GM21390 (cell line): ENCODE results near the gene CHN1.

ENCODE experiments used
- ATAC-seq: cut with Tn5 transposase; IDR thresholded peaks from one replicate; pipeline ENCODE4 v1.9.1; 2021; ENCODE audit not compliant: unreplicated experiment

The CHN1 gene

DNA sequence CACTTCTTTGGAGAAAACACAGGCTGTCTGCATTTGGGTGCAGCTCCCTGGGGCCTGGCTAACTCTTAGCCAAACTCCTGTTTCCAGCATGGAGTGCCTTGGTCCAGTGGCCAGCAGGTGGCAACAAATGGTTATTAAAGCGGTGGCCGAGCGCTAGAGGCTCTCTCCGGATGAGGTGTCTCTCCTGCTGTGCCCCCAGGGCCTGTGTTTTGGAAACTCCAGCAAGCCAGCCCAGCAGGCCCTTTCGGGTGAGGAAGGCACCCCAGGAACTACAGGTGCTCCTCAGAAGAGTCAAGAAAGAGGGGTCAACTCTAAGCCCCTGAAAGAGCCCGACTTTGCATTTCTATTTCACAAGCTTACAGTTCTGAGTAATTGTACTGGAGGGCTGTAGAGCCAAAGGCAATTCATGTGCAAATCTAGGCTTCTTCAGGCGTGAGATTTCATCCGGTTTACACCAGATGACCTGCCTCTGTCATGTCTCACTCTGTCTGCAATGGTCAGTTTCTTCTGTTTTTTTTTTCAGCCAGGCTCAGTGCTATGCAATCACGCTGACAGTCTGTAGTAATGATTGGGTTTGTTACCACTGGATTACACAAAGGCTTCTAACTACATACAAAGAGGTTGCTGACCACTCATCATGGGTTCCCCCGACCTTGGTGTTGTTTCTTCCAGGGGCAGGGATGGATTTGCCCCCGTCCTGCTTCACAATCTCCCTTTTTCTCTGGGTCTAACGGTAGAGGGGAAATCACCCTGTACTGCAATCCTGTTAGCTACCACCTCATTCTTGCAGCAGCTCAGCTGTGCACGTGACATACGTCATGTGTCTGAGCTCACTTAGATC, 233.3 kb downstream of the CHN1 start:
- peak; percentile 61 for ATAC-seq

DNA sequence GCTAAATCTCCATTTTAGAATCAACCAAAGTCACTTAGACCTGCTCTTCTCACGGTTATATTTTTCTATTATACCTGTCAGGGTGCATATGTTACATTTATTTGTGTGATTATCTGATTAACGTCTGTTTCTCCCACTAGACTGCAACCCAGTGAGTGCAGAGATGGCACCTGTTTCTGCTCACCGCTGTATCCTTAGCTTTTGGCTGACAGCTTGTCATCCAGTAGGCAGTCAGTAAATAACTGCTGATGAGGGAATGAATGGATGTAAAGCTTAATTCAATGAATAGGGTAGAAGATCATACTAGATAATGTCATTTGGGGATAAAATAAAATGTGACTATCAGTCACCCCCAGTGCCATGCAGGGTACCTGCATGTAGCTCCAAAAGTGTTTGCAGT, 234.0 kb downstream of the CHN1 start:
- no peak for ATAC-seq

DNA sequence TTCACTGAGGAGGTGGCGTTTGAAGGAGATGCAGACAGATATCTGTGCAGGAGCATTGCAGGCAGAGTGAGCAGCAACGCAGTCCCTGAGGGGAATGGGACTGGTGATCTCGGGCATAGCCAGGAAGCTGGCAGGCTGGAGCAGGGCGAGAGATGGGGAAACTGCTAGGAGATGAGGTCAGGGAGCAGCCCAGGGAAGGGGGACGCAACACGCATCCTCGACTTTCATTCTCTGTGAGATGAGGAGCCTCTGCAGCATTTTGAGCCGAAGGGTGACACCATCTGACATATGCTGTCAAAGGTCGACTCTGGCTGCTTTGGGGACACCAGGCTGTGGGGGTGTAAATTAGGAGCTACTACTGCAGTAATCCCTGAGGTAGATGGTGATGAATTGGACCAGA, 236.6 kb downstream of the CHN1 start:
- no peak for ATAC-seq

GRCh38 chr2:174766271-174766670, 238.9 kb downstream of the CHN1 start:
- no peak for ATAC-seq

DNA sequence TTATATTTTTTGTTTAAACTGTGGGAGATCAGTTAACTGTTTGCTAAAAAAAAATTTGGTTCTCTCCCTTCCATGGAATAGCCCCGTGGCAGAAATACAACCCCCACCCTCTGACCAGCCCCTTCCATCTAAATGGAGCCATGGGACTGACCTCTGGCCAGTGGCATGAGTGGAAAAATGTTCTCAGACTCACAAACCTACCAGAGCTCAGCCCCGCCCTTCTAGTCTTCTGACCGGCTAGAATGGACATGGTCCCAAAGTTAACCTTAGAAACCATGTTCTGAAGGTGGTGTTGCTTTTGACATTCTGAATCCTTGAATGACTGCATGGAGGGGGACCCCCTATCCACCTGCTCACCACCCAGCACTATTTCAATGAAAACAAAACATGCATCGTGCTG, 239.6 kb downstream of the CHN1 start:
- no peak for ATAC-seq

DNA sequence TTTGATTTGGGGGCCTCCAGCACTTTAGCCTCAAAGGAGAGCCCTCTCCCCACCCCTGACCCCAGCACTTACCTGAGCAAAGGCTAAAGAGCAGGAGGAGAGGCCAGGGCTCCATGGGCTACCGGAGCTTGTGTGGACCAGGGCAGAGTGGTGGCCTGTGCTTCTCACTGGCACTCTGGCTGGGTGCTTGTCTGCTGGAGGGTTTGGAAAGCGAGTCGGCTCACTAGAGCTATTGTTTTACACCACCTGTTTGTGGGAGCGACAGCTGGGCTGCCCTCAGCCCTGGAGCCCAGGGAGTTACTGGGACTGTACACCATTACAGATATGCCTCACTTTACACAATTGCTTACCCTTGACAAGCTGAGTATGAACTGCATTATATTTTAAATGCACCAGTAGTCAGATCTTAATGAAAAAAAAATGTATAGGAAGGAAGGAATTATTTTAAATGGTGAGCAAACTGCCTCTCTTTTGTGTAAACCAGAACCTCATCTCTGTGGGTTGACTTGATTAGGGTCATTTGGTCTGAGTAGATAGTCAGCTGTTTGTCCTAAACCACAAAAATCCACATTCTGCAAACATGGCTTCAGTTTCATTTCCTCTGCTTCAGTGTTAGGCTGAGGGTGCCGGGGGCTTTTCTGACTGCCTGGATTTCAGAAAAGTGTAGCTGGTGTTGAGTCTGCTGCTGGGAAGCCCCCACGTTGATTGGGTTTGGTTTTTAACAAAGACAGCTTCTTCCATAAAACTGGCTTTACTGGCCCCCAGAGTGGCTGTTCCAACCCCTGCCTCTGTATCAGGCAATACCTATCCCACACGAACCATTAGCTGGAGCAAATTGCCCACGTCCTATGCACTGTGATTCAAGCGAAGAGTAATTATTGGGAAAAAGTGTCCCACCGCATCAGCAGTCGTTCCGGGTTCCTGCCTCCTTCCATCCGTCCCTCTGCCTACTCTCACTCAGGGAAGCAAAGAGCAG, 240.6 kb downstream of the CHN1 start, which contains the start of gene CHRNA1:
TSS of gene CHRNA1 (minus strand) at position 193 of the 976 bp plus-strand sequence. CDS start at position 115, 78 bp downstream.
- ATAC-seq = peak; percentile 48

GRCh38 chr2:174763780-174764179, 241.4 kb downstream of the CHN1 start:
- ATAC-seq = no peak

- ATAC-seq = no peak
Measured at GRCh38 chr2:174762464-174762863, 242.7 kb downstream of the CHN1 start.

GRCh38 chr2:174761837-174762236, 243.3 kb downstream of the CHN1 start:
- no peak for ATAC-seq

DNA sequence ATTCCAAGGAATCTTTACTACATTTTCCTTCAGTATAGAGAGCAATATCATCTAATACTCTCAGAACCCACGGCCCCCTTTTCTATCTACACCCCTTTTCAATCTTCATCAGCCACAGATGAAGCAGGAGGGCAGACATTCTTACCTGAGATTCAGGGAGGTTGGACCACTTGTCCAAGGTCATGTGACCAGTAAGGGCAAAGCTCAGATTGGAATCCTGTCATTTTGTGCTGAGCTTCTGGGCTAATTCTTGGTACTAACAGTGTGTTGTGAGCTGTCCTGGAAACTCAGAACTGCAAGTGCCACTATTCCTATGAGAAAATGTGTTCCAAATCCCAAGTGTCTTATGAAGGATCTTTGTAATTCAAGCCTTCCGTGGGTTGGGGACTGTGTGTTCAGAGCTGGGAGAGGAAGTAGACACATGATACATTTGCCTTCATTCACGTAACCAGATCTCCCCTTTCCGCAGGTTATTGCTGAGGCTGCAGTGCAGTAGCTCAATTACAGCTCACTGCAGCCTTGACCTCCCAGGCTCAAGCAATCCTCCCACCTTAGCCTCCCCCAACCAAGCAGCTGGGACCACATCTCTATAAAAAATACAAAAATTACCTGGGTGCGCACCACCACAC, 244.2 kb downstream of the CHN1 start:
- ATAC-seq = no peak

DNA sequence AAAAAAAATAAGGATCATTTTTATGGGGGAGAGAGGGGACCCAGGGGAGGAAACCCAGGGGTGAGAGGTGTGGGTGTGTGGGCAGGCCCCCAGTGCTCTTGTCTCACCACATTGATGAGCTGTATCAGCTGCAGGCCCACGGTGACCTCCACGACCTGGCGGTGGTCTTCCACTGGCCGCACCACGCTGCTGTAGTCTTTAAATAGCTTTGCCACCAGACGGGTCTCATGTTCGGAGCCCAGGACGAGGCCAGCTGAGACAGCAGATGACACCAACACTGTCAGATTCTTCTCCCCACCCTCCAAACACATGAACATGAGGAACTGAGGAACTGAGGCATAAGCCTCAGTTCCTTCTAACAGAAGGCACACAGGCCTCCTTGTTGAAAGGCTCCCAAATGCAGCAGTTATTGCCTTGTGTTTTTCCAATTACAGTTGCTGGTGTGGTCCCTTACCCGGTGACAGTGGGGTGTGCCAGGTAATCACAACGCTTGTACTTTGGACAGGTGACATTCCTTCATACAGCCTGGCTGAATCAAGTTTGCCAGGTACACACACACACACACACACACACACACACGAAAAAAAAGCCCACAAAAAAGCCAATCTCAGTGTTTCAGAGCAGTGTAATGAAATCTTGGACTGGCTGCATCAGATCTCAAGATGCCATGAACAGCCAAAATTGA, 245.7 kb downstream of the CHN1 start:
- no peak for ATAC-seq

DNA sequence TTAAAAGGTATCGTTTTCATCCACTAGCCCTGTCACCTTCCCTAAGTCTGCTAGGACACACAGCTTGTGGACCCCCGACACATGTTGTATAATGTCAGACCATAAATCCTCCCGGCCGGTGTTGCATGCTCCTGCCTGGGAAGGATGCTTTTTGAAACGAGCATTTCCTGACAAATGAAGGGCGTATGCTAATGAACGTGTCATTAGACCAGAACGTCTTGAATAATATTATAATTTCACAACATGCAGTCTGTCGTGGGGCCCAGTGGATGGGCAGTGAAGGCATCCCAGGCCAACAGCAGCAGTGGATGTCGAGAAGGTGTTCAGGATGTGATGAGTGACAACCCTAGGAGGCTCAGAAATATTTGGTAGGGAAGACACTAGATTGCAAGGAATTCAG, 248.4 kb downstream of the CHN1 start:
- no peak for ATAC-seq

GRCh38 chr2:174753038-174753633, 252.0 kb downstream of the CHN1 start:
- ATAC-seq = no peak

DNA sequence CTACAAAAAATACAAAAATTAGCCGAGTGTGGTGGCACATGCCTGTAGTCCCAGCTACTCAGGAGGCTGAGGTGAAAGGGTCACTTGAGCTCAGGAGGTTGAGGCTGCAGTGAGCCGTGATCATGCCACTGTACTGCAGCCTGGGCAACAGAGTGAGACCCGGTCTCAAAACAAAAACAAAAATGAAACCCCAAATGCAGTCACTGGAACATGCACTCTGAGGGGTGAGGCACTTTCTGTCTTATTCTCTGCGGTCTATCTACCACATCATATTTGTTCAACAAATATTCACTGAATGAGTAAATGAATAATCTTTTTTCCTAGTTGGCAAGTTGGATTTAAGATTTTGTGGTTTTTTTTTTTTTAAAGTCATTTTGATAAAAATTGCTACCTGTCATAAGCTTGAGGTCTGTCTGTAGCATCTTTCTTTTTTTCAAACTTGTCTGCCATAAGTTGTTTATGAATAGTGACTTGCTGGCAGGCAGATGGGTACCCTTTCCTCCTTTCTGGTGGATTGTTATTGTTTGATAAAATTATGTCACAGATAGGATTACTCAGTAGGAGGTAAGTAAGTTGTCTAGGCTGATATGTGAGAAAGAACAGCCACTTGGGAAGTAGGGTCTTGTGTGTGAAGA, 252.7 kb downstream of the CHN1 start:
- peak; percentile 84 for ATAC-seq

GRCh38 chr2:174750923-174751441, 254.2 kb downstream of the CHN1 start:
- peak; percentile 46 for ATAC-seq

DNA sequence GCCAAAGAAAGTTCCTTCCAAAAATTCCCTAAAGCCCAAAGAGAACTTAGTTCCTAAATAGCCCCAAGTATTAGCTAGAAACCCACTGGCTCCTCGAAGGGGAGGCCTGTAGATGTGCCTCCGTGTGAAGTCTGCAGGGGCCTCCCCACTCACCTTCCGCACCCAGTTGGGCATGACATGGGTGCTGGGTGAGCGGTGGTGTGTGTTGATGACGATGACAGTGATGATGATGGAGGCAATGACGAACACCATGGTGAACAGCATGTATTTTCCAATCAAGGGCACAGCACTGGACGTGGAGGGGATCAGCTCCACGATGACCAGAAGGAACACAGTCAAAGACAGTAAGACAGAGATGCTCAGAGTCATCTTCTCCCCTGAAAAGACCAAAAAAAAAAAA, 255.4 kb downstream of the CHN1 start:
- ATAC-seq = no peak

- ATAC-seq = peak; percentile 29
Measured at GRCh38 chr2:174748948-174749347, 256.2 kb downstream of the CHN1 start.
